IPS-11a (cell line): ENCODE results near the gene YTHDF1.
"Not testable (repeated sequence)": the region's sequence is repeated elsewhere in the genome, so short reads cannot be mapped to it uniquely, and the experiment has no call there.

Source experiments
- H3K4me3 ChIP-seq: one replicate; pipeline ENCODE4 v1.5.1; 2013; ENCODE audit warnings: low read depth, low read length, control low read depth

Gene YTHDF1

DNA sequence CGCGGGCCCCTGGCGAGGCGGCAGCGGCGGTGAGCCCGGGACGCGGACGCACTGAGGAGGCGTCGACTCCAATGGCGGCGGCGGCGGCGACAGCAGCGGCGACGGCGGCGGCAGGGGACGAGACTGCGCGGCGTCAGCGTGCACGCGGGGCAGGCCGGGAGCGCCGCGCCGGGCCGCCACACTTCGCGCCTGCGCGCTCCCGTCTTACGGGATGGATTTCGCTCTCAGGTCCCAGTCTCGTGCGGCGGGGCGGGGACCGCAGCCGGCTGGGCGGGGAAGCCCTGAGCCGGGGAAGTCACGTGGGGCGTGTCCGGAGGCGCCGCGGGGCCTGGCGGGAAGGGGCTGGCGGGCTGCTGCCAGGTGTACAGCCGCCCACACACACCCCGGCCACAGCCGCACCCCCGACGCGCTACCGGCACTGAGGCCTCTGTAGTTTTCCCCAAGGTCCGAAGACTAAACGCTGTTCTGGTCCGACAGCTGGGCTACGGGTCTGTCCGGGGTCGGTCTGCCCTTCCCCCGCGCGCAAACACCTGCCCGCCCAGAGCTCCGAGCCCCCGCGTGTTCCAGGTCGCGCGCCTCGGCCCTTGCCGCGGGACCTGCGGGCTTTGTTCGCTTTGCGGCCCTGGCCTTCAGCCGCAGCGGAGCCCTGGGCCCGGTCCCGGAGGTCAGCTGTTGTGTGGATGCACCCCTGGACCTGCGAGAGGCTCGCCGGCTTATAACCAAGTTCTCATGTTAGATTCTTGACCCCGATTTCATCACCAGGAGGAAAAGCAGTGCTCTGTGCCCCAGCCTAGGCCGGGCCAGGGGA lies at the start of gene YTHDF1:
YTHDF1 (minus strand) TSS at position 91 of the 808 bp plus-strand sequence. CDS start 239 bp downstream, outside the sequence.
- peak within 1 kb of the TSS; percentile 88 for H3K4me3 ChIP-seq

- no peak overlapping the region for H3K4me3 ChIP-seq
Measured at GRCh38 chr20:63264519-63264918, 48.6 kb upstream of the YTHDF1 start.

- H3K4me3 ChIP-seq: no peak overlapping the region
Measured at GRCh38 chr20:63264000-63264399, 48.1 kb upstream of the YTHDF1 start.

DNA sequence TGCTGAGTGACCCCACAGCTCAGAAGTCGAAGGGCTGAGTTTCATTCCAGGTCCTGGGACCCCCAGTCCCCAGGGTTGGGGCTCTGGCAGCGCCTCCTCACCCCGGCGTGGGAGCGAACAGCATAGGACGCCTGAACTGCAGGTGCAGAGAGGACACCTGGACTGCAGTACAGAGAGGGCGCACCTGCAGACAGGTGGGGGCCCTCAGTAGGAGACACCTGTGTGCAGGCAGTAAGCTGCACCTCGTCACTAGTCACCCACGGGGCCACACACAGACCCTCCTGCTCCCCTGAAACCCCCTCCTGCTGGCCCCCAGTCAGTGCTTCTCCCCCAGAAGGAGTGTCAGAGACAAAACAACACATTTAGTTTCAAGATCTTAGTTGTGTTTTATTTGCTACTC lies 46.9 kb upstream of the YTHDF1 start:
- no peak overlapping the region for H3K4me3 ChIP-seq

DNA sequence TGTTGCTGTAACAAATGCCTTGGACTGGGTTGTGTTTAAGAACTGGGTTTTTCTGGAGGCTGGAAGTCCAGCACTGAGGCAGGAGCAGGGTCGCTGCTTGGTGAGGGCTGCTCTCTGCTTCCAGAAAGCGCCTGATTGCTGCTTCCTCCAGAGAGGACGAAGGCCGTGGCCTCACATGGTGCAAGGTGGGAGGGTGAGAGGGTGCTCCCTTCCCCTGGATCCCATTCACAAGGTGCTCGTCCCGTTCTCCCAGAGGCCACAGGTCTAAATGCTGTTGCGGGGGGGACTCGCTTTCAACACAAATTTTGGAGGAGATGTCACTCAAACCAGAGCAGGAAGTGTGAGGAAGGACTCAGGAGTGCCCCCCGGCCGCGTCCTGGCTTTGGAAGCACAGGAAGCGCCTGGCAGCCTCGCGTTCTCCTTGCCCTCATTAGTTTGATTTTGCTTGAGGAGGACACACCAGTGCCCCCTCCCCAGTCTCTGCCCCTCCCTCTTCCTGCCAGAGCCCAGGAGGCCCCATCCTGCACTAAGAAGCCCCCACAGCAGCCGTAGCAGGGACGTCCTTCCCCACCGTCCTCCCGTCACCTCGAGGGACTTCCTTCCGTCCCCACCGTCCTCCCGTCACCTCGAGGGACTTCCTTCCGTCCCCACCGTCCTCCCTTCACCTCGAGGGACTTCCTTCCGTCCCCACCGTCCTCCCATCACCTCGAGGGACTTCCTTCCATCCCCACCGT lies 46.0 kb upstream of the YTHDF1 start:
- no peak overlapping the region for H3K4me3 ChIP-seq

DNA sequence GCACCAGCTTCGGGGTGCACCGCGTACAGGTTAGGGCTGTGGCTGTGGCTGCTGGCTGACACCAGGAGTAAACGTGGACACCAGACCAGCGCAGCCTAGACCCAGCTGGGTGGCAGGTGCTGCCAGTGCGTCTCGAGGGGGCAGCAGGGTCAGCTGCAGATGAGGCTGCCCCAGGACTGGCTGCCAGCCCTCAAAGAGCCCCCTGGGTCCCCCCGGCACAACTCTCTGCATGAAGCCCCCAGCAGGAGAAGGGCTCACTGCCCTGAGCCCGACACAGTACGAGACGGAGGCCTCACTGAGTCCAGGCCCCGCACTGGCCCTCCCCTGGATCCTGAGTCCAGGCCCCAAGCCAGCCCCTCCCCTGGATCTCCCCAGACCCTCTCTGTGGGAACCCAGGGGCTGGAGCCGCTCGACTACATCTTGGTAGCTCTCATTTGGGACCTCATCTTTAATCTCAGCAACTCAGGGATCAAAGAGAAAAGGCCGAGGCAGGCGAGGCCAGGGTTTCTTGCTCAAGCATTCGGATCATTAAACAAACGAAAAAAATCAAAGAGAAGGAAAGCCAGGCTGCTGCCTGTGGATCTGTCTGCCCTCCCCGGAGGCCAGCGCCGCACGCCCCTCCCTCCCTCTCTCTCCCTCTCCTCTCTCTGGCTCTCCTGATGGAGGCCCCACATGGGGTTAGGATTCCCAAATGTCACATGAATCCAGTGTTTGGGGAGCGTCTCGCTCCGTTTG lies 45.3 kb upstream of the YTHDF1 start:
- H3K4me3 ChIP-seq: no peak overlapping the region

DNA sequence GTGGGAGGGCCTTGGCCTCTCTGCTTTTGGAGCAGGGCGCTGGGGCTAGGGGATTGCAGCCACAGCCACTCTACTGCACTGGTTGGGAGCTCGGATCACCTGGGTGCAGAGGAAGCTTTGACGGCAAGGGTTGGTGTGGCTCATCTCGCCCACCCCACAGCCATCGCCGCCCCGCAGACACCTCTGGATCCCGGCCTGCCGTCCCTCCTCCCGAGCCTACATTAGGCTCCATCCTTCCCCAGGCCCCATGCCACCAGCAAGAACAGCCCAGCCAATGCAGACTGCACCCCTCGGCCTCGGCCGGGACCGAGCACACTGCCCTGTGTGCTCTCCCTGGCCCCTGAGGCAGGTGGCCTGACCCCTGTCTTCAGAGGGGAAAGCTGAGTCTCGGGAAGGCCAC lies 44.6 kb upstream of the YTHDF1 start:
- H3K4me3 ChIP-seq: no peak overlapping the region

DNA sequence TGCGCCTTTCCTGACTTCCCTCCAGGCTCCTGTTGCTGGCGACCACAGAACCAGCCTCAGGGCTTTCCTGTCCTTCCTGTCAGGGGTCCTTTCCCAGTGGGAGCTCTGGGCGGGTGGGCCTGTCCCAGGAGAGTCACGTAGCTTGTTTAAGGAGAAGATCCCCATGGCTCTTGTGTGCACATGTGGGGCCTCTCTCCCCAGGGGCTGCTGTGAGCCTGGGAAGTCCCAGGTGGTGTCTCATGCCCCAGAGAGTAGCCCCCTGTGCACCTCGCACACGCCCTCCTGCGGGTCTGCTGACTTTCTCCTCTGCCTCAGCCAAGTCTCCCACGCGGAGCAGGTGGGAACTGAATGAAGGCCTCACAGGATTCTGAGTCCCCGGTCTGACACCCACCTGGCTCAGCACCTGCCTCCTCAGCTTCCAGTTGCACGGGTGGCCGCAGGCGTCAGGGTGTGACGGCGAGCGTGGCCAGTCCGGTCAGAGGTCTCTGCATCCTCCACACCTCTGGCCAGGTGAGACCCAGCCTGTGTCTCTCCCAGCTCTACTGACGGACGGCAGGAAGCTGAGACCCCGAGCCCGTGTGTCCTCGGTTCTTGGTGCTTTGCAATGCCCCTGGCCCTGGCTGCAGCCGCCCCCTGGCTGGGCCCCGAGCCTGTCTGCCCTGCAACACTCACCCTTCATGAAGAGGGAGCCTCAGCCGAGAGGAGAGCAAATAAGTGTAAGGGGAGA lies 44.0 kb upstream of the YTHDF1 start:
- no peak overlapping the region for H3K4me3 ChIP-seq

DNA sequence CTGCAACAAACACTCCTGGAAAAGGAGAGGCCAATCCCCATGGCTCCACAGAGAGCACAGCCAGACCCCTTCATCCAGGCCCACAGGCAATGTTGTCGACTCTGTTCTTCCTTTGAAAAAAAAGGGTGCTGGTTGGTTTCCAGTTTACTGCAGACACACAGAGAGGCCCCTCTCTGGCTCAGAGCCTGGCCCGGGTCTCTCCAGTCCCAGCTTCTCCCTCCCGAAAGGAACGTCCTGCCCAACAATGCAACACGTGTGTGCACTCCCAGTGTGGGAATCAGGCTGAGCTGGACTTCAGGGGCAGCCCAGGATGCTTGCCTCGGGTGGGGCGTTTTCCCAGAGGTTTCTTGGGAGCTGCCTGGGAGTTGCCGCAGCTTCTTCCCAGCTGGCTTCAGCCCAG lies 42.9 kb upstream of the YTHDF1 start:
- H3K4me3 ChIP-seq: no peak overlapping the region

DNA sequence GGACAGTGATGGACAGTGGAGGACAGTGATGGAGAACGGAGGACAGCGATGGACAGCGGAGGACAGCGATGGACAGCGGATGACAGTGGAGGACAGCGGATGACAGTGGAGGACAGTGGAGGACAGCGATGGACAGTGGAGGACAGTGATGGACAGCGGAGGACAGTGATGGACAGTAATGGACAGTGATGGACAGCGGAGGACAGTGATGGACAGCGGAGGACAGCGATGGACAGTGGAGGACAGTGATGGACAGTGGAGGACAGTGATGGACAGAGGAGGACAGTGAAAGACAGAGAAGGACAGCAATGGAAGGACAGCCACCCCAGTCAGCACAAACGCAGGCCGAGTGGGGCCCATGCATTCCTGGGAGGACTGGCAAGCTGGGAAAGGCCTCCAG lies 41.7 kb upstream of the YTHDF1 start:
- no peak overlapping the region for H3K4me3 ChIP-seq

GRCh38 chr20:63256954-63257353 lies 41.0 kb upstream of the YTHDF1 start:
- no peak overlapping the region for H3K4me3 ChIP-seq

DNA sequence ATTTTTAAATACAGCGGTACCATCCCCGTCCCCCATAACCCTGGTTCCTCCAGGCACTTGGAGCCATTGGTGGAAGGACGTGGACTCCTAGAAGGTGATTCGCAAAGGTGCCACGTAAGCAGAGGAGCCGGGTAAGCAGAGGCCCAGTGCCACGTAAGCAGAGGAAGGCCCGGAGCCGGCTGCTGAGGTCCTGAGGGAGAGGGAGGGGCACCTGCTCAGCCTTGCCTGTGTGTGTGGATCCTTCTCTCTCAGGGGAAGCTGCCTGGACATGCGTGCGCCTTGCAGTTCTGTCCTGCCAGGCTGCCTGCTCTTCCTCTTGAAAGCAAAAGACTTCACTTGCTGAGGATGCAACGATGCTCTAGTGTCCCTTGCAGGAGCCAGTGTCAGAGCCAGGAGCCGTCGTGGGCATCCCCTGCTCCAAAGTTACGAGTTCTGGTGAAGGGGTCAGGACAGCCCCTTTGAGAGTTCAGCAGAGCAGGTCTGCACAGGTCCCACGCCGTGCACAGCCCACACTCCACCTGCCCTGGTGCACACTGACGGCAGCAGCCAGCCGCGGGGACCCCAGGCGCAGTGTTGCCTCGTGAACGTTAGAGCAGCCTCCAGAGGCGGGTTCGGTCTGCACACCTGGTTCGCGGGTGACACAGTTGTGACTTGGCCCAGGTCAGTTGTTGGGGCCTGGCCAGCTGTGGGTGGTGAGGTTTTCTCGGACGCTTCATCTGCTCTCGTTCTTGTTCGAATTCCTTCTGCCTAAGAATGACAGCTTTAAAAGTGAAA lies 40.2 kb upstream of the YTHDF1 start:
- no peak overlapping the region for H3K4me3 ChIP-seq

DNA sequence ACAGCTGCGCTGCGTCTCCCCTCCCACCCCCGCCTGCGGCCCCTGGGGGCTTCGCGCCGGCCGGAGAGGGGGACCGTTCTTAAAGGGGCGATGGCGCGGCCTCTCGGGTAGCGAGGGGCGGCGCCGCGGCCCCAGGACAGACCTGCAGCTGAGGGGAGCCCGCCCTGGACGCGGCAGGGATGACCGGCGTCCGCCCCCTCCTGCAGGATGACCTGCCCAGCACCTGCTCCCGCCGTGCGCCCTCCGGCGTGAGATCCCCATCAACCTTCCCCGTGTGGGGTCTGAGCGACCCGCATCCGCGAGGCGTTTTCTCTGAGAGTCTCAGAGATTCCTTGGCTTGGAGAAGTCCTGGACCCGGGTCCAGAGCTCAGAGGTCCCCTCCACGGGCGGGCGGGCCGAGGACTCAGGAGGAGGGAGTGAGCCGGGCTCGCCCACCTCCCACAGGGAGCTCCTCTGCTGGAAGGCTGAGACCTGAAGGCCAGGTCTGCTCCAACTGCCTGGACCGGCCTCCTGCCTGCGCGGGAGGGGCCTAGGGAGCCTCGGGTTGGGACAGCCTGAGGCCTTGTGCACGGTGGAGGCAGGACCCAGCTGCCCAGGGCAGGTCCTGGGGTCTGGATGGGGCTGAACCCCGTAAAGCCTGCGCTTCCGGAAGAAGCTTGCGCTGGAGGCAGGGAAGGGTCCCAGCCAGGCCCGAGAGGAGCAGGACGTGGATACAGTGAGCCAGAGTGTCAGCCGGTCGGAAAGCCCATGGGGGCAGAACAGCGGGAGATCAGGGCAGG lies 38.9 kb upstream of the YTHDF1 start:
- peak overlapping the region; percentile 24 for H3K4me3 ChIP-seq

- H3K4me3 ChIP-seq: peak within 1 kb of the TSS; percentile 35
Measured at GRCh38 chr20:63254232-63254605, 38.3 kb upstream of the YTHDF1 start, which contains the start of gene NKAIN4. Gene NKAIN4 (minus strand): TSS chr20:63254463. CDS start chr20:63254450, 13 bp downstream.

- peak overlapping the region; percentile 35 for H3K4me3 ChIP-seq
Measured at GRCh38 chr20:63253438-63254231, 37.7 kb upstream of the YTHDF1 start.

GRCh38 chr20:63253065-63253437 lies 37.1 kb upstream of the YTHDF1 start:
- peak overlapping the region; percentile 10 for H3K4me3 ChIP-seq

GRCh38 chr20:63252284-63252711 lies 36.4 kb upstream of the YTHDF1 start:
- H3K4me3 ChIP-seq: no peak overlapping the region

GRCh38 chr20:63251350-63251749 lies 35.4 kb upstream of the YTHDF1 start:
- H3K4me3 ChIP-seq: not testable (repeated sequence)

- H3K4me3 ChIP-seq: no peak overlapping the region
Measured at GRCh38 chr20:63249891-63250290, 34.0 kb upstream of the YTHDF1 start.
